ENCODE data around the gene AIF1L.
A peak's percentile ranks its signal among the peaks of the same experiment; 100 is the strongest.

Gene AIF1L

GRCh38 chr9:131078427-131079366 lies 17.6 kb upstream of the AIF1L start:
- no peak for DNase-seq

DNA sequence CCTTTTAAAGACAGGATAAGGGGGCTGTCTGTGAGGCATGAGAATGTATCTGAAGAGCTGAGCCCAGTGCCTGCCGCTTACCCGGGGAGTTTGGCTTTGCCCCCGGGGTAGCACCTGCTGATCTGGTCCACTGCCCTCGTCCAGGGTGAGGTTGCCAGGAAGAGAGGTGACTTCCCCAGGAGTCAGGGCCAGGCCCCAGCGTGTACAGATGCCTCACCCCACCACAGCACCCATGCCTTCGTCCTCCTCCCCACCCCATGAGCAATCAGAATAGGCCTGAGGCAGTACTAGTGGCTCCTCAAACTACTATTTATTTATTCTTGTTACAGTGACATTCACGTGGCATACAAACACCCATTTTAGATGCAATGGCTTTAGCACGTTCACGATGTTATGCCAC lies 15.7 kb upstream of the AIF1L start:
- no peak for DNase-seq

DNA sequence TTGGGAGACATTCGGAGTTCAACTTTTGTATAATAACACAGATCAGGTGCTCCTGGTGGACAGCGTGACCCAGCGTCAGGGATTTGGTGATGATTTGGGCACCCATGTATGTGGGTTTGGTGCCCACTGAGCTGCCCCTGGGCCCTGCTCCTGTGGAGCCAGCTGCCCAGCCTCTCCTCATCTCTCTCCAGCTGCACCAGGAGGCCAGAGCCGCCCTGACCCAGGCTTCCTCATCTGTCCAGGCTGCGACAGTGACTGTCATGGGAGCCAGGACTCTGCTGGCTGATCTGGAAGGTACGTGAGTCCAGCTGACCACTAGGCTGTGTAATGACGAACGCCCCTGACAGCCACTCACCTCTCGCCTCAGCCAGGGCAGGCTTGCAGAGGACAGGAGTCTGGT lies 14.5 kb upstream of the AIF1L start:
- no peak for DNase-seq

- DNase-seq = no peak
Measured at GRCh38 chr9:131082774-131083512, 13.4 kb upstream of the AIF1L start.

DNA sequence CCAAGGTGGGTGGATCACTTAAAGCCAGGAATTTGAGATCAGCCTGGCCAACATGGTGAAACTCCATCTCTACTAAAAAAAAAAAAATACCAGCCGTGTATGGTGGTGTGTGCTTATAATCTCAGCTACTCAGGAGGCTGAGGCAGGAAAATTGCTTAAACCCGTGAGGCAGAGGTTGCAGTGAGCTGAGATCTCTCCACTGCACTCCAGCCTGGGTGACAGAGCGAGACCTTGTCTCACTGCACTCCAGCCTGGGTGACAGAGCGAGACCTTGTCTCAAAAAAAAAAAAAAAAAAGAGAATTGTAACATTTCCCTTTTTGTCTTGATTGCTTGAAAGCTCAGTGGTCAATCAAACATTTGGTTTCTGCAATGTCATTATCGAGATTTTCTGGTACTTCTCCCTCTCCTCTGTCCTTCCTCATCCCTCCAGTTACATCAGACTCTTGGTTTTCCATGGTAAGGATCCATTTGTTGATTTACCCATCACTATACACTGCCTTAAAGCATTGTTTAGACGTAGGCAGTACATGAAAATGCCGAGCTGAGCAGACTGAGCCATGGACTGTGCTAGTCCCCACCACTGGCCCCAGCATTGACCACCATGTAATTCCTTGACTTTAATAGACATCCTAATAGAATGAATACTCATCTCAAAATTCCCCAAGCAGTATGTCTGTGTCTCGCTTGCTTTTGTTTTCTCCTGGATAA lies 11.5 kb upstream of the AIF1L start:
- no peak for DNase-seq

- no peak for DNase-seq
Measured at GRCh38 chr9:131085370-131086122, 10.8 kb upstream of the AIF1L start.

DNA sequence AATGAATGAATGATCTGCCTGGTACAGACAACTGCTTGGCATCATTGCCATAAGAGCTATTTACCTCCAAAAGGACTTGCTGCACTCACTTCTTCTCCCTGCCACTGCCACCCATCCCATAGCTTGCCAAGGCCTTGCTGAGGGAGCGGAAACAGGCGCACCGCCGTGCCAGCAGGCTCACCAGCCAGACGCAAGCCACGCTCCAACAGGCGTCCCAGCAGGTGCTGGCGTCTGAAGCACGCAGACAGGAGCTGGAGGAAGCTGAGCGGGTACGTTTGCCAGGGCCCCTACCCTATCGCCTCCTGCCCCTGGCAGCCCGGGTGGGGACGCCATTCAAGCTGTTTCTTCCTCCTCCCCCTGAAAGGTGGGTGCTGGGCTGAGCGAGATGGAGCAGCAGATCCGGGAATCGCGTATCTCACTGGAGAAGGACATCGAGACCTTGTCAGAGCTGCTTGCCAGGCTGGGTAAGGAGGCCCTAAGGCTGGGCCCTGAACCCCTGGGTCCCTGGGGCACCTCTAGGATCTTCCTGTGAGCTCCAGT lies 8.9 kb upstream of the AIF1L start:
- no peak for DNase-seq

DNA sequence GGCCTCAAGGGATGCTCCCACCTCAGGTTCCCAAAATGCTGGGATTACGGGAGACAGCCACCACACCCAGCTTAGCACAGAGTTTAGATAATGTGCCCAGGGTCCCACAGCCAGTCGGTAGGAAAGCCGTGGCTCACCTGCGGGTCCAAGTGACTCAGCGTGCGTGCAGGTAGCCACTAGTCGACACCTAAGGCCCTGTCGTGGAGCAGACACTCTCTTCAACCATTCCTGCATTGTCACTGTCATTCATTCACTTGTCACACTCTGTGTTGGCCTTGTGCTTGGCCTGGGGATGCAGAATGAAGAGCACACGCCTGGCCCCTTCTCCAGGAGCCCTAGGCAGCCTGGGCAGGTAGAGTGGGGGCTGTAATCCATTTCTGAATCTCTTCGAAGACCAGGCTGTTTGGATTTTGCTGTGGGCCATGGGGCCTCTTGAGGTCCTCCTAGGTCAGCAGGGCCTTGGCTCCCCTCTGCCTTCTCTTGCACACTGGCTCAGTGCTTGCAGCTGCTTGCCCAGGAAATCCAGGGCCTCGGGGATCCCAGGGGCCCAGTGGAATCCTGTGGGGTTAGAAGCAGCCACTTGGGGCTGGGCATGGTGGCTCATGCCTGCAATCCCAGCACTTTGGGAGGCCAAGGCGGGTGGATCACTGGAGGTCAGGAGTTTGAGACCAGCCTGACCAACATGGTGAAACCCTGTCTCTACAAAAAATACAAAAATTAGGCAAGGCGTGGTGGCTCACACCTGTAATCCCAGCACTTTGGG lies 6.1 kb upstream of the AIF1L start:
- DNase-seq = no peak

DNA sequence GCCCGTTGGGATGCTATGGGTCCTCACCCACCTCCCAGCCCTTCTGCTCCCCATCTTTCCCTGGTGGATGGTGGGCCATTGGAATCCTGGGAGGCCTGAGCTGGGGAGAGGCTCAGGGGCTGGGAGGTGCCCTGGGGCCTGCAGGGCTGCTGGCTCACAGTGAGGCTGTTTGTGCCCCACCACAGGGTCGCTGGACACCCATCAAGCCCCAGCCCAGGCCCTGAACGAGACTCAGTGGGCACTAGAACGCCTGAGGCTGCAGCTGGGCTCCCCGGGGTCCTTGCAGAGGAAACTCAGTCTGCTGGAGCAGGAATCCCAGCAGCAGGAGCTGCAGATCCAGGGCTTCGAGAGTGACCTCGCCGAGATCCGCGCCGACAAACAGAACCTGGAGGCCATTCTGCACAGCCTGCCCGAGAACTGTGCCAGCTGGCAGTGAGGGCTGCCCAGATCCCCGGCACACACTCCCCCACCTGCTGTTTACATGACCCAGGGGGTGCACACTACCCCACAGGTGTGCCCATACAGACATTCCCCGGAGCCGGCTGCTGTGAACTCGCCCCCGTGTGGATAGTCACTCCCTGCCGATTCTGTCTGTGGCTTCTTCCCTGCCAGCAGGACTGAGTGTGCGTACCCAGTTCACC lies 4.9 kb upstream of the AIF1L start:
- peak; percentile 35 for DNase-seq

- DNase-seq = no peak
Measured at GRCh38 chr9:131092030-131092429, 4.3 kb upstream of the AIF1L start.

- no peak for DNase-seq
Measured at GRCh38 chr9:131092548-131093440, 3.5 kb upstream of the AIF1L start.

DNA sequence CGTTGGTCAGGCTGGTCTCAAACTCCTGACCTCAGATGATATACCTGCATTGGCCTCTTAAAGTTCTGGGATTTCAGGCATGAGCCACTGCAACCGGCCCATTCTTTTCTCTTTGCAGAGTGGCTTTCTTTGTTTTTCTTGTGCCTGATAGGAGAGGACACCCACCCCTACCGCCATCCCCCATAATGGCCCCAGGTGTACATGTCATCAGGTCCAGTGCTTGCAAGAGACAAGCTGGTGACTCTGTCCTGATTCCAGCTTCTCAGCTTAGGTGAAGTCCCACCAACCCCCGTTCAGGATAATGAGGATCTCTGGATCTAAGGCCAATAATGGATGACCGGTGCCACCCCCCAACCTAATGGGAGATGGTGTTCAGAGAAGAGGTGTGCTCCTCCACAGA lies 2.3 kb upstream of the AIF1L start:
- DNase-seq = no peak

- DNase-seq = peak; percentile 69
Measured at GRCh38 chr9:131094622-131095021, 1.7 kb upstream of the AIF1L start.

GRCh38 chr9:131095666-131096268 lies 564 bp upstream of the AIF1L start:
- DNase-seq = no peak

DNA sequence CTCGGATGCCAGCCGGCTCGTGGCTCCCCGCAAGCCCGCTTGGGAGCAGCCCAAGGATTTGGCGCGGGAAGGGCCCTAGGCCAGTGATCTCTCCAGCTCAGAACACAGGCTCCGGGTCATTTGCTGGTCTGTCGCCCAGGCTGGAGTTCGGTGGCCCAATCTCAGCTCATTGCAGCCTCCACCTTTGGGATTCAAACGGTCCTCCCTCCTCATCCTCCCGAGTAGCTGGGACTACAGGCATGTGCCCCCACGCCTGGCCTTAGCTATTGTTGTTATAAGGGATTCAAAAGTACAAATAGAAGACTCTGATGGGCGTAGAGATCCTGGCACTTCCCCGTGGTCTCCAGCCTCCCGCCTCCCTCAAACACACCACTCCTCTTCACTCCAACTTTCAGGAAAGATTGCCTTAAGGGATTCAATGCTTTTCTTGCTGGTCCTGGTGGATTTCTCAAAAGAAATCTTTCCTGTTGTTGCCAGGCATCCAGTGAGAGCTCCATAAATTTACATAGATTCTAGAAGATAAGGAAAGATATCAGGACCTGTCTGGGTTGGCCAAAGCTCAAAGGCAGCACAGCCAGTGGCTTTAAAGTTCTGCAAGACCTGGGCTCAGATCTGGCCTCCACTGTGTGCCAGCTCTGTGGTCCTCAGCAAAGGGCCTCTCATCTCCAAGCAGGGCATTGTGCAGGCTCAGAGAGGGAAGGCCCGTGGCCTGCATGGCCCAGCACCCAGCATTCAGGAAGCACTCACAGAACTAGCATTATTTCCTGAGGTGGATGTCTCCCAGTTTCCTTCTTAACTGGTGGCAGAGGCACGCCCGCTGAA lies 1.0 kb downstream of the AIF1L start:
- no peak for DNase-seq

- DNase-seq = peak; percentile 48
Measured at GRCh38 chr9:131097948-131098278, 1.6 kb downstream of the AIF1L start.

DNA sequence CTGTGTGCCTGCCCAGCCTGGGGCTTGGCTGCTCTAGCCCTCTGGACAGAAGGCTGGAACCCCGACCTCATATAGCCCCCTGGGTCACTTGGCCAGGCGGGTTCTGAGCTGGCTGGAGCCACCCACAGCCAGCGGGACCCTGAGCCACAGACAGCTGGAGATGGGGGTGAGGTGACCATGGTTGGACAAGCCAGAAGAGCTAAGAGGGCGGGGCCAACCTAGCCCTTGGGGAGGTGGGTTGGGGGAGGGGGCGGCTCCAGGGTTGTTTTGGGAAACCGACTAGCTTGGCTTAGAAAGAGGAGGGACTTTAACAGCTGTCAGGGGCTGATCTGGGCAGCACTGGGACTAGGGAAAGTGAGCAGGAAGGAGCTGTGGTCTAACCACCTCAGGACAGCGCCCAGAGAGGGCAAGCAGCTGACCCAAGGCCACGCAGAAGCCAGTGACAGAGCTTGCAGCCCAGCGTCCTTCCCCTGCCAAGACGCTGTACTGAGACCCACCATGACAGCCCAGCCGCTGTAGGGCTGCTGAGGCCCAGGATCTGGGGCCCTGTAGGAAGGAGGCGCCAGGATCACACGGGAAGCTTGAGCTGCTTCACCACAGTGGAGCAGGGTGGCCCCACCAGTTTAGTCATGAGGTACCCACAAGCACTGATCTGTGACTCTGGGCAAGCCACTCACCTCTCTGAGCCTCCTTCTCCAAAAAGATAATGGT lies 2.2 kb downstream of the AIF1L start:
- peak; percentile 56 for DNase-seq

GRCh38 chr9:131099102-131099606 lies 2.8 kb downstream of the AIF1L start:
- no peak for DNase-seq

Data from right hindlimb (tissue), 1 donor.